ENCODE results near the gene MYB. TPM values are rescaled to one million over a fixed set of nuclear protein-coding genes. Genes with fewer than 3 reads are reported as not detected.

The MYB gene
- total and polyA plus RNA-seq, 2 of the 4 experiments (the other 2 are of a cell fraction): 0.44 to 0.90 TPM

- Histone ChIP-seq H3K4ac (ENCODE audit: low read depth, low read length) (no peak overlapping the region), H4K8ac (ENCODE audit: low read depth in 2 of 2, low read length in 2 of 2) (no peak overlapping the region), H3K9ac (ENCODE audit: low read depth, low read length) (no peak overlapping the region), H3K56ac (ENCODE audit: extremely low read depth, insufficient read depth, low read length) (no peak overlapping the region), H3K9me3 (ENCODE audit: control insufficient read depth, insufficient read depth, low read length) (no peaks in the 10 kb centered on the region), H2AK9ac (replicated peaks; ENCODE audit: low read depth, low read length, poor library complexity) (no peak overlapping the region), H2BK15ac (ENCODE audit: low read depth, low read length) (no peak overlapping the region), H2AFZ (replicated peaks; ENCODE audit: low read length, poor library complexity) (no peak overlapping the region), H3K9me1 (ENCODE audit: insufficient read depth, low read length) (no peaks in the 10 kb centered on the region), H3K4me3 (ENCODE audit: insufficient read depth, low read depth, low read length) (no peak overlapping the region), H3K18ac (ENCODE audit: low read depth, low read length) (no peak overlapping the region), H3K4me1 (ENCODE audit: control insufficient read depth, insufficient read depth, low read length) (no peaks in the 10 kb centered on the region), H3K27ac (ENCODE audit: insufficient read depth, low read length) (no peak overlapping the region), H3K4me2 (ENCODE audit: low read depth, low read length) (no peak overlapping the region), H4K91ac (ENCODE audit: insufficient read depth, low read depth, low read length) (no peak overlapping the region), H3K14ac (replicated peaks; ENCODE audit: low read depth, low read length) (no peak overlapping the region), H2BK20ac (ENCODE audit: low read depth, low read length) (no peak overlapping the region), H3K79me1 (ENCODE audit: low read depth in 1 of 2, low read length in 2 of 2) (no peaks in the 10 kb centered on the region), H2BK120ac (ENCODE audit: low read depth, low read length) (no peak overlapping the region), H3K36me3 (ENCODE audit: control insufficient read depth, insufficient read depth, low read length) (no peaks in the 10 kb centered on the region), H4K5ac (ENCODE audit: low read depth, low read length) (no peak overlapping the region), H2AK5ac (ENCODE audit: low read depth, low read length) (no peak overlapping the region), H4K20me1 (ENCODE audit: insufficient read depth, low read length) (no peaks in the 10 kb centered on the region), H3K23ac (ENCODE audit: low read depth, low read length) (no peak overlapping the region), H2BK5ac (ENCODE audit: low read depth, low read length, poor library complexity, severe bottlenecking) (no peak overlapping the region), H3K27me3 (ENCODE audit: control insufficient read depth, insufficient read depth, low read length) (peaks cover 29% of the 10 kb centered on the region)
- DNase-seq (no peak), ATAC-seq (ENCODE audit: low read depth) (no peak)
- TF ChIP-seq CEBPB (IDR thresholded peaks at IDR 0.05; ENCODE audit: low read depth, low read length) (no peak), MAFK (IDR thresholded peaks at IDR 0.05; ENCODE audit: low read depth, low read length) (no peak), BHLHE40 (IDR thresholded peaks at IDR 0.05; ENCODE audit: low read depth, low read length) (no peak), SMC3 (IDR thresholded peaks at IDR 0.05; ENCODE audit: low read depth, low read length) (no peak), NFE2L2 (IDR thresholded peaks at IDR 0.05; ENCODE audit: low read depth, low read length) (no peak), MAZ (IDR thresholded peaks at IDR 0.05; ENCODE audit: borderline replicate concordance, low read depth, low read length) (no peak), ELK1 (IDR thresholded peaks at IDR 0.05; ENCODE audit: borderline replicate concordance, low read depth, low read length) (no peak), RFX5 (IDR thresholded peaks at IDR 0.05; ENCODE audit: low read depth, low read length) (no peak), POLR2A (IDR thresholded peaks at IDR 0.05; ENCODE audit: low read depth, low read length) (no peak), CHD1 (IDR thresholded peaks at IDR 0.05; ENCODE audit: low read depth, low read length) (no peak), USF2 (IDR thresholded peaks at IDR 0.05; ENCODE audit: low read depth, low read length) (no peak), RCOR1 (IDR thresholded peaks at IDR 0.05; ENCODE audit: insufficient replicate concordance, low read length) (no peak), RAD21 (IDR thresholded peaks at IDR 0.05; ENCODE audit: low read length) (no peak), MXI1 (IDR thresholded peaks at IDR 0.05; ENCODE audit: borderline replicate concordance, low read depth, low read length) (no peak), FOS (IDR thresholded peaks at IDR 0.05; ENCODE audit: low read depth, low read length) (no peak), CTCF (conservative IDR thresholded peaks at IDR 0.05; ENCODE audit: low read depth, low read length) (no peak)
- BruUV-seq (replicated peaks): no TSS peak
- in situ Hi-C loops (cut with MboI; ENCODE audit: low sequenced_read_pairs): loop anchor here (10.0 kb wide), 1 partner anchor 287 kb away; no protein-coding TSS in a partner anchor
- intact Hi-C loops (cut with micrococcal nuclease): no loop called here
- no CpG with 5 or more reads among the region's 1 CpG for WGBS, 2 experiments (ENCODE audit: extremely low coverage in 2 of 2, insufficient read length in 1 of 2)
- ChIA-PET POLR2A (ENCODE audit: unreplicated experiment) (no interaction called here), CTCF (no interaction called here)
- dilution Hi-C loops (cut with HindIII; ENCODE audit: low sequenced_read_pairs, unreplicated experiment): no loop called here
These were observed 43.3 kb upstream of the MYB start for GRCh38 chr6:135137826-135138225.

Measured in IMR-90 (cell line).